Epidermal melanocyte (primary cell): ENCODE results near the gene BRCA1.
"Not testable (repeated sequence)": the region's sequence is repeated elsewhere in the genome, so short reads cannot be mapped to it uniquely, and the experiment has no call there.

ENCODE experiments used
- DNase-seq: peaks from one replicate; pipeline ENCODE4 v3.0.0; 2011; ENCODE audit warnings: low spot score; ENCODE audit not compliant: insufficient read length

The BRCA1 gene

DNA sequence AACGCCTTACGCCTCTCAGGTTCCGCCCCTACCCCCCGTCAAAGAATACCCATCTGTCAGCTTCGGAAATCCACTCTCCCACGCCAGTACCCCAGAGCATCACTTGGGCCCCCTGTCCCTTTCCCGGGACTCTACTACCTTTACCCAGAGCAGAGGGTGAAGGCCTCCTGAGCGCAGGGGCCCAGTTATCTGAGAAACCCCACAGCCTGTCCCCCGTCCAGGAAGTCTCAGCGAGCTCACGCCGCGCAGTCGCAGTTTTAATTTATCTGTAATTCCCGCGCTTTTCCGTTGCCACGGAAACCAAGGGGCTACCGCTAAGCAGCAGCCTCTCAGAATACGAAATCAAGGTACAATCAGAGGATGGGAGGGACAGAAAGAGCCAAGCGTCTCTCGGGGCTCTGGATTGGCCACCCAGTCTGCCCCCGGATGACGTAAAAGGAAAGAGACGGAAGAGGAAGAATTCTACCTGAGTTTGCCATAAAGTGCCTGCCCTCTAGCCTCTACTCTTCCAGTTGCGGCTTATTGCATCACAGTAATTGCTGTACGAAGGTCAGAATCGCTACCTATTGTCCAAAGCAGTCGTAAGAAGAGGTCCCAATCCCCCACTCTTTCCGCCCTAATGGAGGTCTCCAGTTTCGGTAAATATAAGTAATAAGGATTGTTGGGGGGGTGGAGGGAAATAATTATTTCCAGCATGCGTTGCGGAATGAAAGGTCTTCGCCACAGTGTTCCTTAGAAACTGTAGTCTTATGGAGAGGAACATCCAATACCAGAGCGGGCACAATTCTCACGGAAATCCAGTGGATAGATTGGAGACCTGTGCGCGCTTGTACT lies at the start of gene BRCA1:
Gene BRCA1 (minus strand): TSS at position 232 of the 834 bp plus-strand sequence. CDS start 1,268 bp downstream, outside the sequence.
- peak; percentile 100 for DNase-seq

DNA sequence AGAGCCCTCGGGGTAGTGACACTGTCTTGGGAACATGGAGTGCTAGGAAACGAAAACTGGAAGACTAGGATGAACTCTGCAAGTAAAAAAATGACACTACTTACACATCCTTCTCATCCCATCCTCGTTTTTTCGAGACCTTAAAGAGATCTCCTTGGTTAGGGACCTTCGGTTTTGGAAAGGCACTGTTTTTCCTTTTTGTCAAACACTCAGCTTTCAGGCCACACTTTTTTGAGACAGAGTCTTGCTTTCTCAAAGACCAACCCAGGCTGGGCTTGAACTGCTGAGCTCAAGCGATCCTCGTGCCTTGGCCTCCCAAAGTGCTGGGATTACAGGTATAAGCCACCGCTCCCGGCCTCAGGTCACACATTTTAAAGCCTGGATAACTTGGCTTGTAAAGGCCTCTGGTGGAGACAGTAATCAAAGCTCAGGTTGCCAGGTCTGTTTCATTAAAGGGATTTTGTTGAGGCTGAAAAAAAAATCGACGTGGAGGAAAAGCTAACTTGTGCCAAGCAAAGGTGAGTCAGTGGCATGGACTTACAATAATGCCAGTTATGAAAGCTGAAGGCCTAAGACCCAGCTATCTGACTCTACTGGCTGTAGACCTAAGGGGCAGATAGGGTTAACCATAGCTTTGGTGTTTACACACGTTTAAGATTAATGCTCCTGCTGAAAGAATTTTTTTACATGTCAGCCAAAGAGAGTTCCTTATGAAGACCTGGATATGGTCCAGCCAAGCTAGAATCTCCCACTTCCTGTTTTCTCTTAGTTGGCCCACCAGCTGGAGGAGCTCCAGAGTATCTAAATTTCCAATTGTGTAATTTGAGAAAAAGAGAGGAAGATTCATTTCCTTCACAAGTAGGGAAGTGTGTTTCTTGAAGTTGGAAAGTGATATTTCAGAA lies 46.7 kb upstream of the BRCA1 start:
- no peak for DNase-seq

DNA sequence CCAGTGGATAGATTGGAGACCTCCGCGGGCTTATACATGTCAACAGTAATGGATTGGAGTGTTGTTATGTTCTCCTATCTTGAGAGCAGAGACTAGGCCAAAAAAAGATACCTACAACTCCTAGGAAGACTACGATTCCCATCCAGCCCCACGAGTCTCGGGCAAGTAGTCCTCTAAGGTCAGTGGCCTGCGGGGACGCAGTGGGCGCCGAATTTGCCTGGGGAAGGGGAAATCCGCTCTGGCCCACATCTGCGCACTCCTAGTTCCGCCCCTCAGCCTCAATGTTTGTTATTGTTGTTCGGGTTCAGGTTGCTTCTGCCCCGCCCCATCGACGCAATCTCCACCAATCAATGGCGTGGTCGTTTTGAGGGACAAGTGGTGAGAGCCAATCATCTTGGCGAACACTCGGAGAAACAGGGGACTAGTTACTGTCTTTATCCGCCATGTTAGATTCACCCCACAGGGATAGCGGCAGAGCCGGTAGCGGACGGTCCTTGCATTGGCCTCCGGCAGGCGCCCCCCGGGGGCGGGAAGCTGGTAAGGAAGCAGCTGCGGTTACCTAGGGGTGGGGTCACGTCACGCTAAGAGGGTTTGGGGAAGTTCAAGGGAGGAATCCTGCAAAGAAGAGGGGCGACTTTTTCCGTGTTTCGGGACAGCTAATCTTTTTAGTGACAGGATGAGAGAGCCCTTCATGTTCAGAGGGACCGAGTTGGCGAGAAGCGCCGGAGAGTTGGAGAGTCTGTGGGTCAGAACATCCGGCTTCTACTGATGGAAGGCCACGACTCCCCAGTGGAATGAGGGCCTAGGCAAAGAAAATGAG lies 45.8 kb upstream of the BRCA1 start, which contains the start of gene NBR1:
Gene NBR1 (plus strand): TSS at position 449 of the 820 bp plus-strand sequence. CDS start 4,586 bp downstream, outside the sequence.
- DNase-seq = peak; percentile 90

DNA sequence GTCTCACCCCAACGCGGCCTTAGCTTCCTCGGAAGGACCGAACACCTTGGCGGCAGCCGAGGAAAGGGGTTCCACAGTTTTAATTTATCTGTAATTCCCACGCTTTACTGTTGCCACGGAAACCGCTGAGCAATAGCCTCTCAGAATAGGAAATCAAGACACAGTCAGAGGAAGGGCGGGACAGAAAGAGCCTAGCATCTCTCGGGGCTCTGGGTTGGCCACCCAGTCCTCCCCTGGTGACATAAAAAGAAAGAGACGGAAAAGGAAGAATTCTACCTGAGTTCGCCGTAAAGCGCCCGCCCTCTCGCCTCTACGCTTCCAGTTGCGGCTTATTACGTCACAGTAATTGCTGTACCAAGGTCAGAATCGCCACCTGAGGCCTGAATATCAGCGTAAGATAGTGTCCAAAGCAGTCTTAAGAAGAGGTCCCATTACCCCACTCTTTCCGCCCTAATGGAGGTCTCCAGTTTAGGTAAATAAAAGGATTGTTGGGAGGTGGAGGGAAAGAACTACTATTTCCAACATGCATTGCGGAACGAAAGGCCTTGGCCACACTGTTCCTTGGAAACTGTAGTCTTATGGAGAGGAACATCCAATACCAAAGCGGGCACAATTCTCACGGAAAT lies 45.1 kb upstream of the BRCA1 start:
- DNase-seq = peak; percentile 93

DNA sequence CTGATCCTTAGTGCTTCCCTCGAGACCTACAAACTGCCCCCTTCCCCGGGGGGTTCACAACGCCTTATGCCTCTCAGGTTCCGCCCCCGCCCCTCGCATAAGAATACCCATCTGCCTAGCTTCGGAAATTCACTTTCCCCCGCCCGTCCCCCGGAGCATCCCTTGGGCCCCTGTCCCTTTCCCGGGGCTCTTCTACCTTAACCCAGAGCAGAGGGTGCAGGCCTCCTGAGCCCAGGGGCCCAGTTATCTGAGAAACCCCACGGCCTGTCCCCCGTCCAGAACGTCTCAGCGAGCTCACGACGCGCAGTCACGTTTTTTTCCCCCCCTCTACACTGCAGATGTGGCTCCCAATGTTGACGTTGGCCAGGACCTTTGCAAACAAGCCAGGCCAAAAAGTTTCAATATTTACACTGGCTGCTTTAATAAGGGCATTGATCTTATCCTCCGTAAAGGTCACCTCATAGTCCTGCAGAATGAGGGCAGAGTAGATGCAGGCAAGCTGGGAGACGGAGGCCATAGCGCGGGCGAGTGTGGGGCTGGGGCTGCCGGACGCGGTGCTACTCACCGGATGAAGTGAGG lies 44.5 kb upstream of the BRCA1 start:
- no peak for DNase-seq

DNA sequence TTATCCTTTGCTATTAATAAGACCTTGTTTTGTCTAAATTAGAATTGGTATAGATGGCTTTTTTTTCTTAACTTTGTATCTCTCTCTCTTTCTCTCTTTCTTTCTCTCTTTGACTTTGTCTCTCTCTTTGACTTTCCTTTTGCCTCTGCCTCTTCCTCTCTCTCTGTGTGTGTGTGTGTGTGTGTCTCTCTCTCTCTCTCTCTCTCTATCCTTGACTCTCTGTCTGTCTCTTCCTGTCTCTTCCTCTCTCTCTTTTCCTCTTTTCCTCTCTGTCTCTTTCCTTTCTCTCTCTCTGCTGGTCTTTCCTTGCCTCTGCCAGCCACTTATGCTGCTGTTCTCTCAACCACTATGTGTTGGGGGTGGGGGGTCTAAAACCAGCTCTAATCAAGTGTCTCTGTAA lies 40.8 kb upstream of the BRCA1 start:
- not testable (repeated sequence) for DNase-seq

- DNase-seq = not testable (repeated sequence)
Measured at GRCh38 chr17:43159957-43160356, 34.8 kb upstream of the BRCA1 start.

DNA sequence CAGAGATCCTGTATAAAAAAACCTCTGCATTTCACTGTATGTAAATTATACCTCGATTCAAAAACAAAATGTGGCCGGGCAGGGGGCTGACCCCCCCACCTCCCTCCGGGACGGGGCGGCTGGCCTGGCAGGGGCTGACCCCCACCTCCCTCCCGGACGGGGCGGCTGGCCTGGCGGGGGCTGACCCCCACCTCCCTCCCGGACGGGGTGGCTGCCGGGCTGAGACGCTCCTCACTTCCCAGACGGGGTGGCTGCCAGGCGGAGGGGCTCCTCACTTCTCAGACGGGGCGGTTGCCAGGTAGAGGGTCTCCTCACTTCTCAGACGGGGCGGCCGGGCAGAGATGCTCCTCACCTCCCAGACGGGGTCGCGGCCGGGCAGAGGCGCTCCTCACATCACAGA lies 34.1 kb upstream of the BRCA1 start:
- DNase-seq = not testable (repeated sequence)

- DNase-seq = no peak
Measured at GRCh38 chr17:43155666-43156065, 30.5 kb upstream of the BRCA1 start.

GRCh38 chr17:43153197-43153835 lies 28.2 kb upstream of the BRCA1 start:
- DNase-seq = not testable (repeated sequence)

DNA sequence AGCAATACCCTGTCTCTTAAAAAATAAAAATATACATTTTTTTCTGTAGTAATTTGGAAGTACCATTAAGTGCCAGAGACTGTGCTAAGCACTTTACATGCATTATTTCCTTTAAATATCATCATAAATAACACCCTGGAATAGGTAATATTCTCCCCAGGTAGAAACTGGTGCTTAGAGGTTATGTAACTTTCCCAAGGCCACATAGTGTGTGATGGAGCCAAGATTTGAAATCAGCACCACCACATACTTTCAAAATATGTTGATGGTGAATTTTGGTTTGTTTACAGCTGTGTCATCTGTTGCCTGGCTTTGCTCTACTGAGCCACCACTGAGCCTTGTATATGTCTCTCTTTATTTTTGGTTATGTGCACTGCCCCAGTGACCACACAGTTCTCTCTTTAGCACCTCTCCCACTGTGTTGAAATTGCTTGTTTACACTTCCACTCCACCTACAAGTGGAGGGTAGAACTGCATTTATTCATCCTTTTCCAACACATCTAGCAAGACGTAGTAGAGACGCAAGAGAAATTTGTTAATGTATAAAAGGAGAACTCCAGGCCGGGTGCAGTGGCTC lies 26.8 kb upstream of the BRCA1 start:
- DNase-seq = no peak

DNA sequence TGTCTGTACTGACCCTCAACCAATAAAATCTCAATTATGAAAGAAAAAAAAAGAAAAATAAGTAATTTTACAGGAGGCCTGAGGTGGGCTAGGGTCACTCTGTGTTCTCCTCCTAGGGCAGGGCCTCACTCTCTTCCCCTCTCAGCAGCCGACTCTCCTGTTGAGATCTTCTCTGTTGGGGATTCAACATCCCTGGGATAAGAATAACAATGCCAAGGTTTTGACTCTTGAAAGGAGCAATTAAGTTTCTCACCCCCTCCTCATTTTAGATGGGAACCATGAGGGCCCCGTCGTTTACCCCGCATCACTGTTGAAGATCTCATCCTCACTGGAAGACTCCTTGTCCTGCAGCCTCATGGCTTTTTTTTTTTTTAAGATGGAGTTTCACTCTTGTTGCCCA lies 21.5 kb upstream of the BRCA1 start:
- no peak for DNase-seq

DNA sequence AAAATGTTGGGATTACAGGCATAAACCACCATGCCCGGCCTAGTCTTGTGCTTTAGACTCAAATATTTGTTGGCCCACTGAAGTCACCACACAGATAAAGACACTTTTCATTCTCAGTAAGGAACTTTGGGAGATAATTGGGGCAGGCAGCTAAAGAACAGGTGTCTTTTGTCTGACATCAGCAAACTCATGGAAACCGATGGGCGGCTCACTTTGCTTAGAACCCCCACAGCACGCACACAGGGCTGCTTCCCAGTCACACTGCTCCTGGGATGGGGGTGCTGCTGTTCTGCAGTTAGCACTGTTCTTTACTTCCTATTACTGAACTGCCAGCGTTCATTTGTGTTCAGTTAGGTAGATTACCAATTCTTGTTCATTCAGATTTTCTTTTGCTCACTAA lies 18.0 kb upstream of the BRCA1 start:
- no peak for DNase-seq

DNA sequence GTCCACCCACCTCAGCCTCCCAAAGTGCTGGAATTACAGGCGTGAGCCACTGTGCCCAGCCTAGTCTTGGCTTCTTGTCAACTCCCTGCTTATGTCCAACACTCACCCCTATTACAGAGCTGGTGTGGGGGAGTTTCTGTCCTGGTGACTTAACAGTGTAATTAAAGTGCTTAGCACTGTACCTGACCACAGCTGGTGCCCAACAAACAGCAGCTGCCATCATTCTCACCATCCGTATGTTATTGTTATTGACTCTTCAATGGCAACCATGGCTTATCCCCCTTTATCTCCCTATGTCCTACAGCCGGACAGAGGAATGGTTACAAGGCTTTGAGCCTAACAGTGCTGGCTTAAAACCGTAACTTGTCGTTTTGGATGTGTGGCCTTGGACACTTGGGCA lies 17.0 kb upstream of the BRCA1 start:
- no peak for DNase-seq

- no peak for DNase-seq
Measured at GRCh38 chr17:43140396-43141332, 15.5 kb upstream of the BRCA1 start.

GRCh38 chr17:43138531-43138930 lies 13.4 kb upstream of the BRCA1 start:
- not testable (repeated sequence) for DNase-seq

- DNase-seq = not testable (repeated sequence)
Measured at GRCh38 chr17:43136574-43136973, 11.4 kb upstream of the BRCA1 start.

DNA sequence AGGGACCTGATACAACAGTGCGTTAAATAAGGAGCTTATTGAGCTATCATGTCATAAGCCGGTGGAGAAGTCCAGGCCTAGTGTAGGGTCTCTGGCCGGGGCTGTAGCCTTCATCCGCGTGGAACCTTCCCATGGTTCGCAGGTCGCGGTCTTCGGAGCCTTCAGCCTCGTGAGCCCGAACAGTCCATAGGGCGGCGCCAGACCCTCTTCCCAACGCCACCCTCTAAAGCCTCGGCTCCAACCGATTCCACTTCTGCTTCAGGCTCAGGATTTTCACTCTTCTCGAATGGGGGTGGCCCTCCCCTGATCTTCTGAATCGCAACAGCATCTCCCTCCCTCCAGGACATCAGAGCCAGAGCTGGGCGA lies 10.3 kb upstream of the BRCA1 start:
- DNase-seq = no peak
